Neural progenitor cell (in vitro differentiated cells): ENCODE measurements around the gene NRROS. TPM values are rescaled to one million over a fixed set of nuclear protein-coding genes. Genes with fewer than 3 reads are reported as not detected.
A peak's percentile ranks its signal among the peaks of the same experiment; 100 is the strongest.
"Not testable (repeated sequence)": the region's sequence is repeated elsewhere in the genome, so short reads cannot be mapped to it uniquely, and the experiment has no call there.

Source experiments
- DNase-seq: peaks from one replicate; pipeline ENCODE4 v3.0.0-alpha.2; 2016; ENCODE audit warnings: low spot score
- H2AFZ ChIP-seq: fragments of 200-600 bp; sonication (generic); replicated peaks from 2 replicates; pipeline ENCODE4 v1.6.1; 2016; ENCODE audit warnings: antibody characterized with exemption
- H3F3A ChIP-seq: fragments of 200-600 bp; sonication (generic); 2 replicates; pipeline ENCODE4 v1.6.1; 2016; ENCODE audit warnings: antibody characterized with exemption, low read depth
- H3K27ac ChIP-seq: fragments of 200-600 bp; sonication (generic); 2 replicates; pipeline ENCODE4 v1.5.1; 2016; ENCODE audit warnings: mild to moderate bottlenecking
- H3K27me3 ChIP-seq: fragments of 200-600 bp; sonication (generic); 2 replicates; pipeline ENCODE4 v1.6.1; 2016; ENCODE audit warnings: mild to moderate bottlenecking, moderate library complexity
- H3K36me3 ChIP-seq: fragments of 200-600 bp; sonication (generic); 2 replicates; pipeline ENCODE4 v1.5.1; 2016
- H3K4me1 ChIP-seq: fragments of 200-600 bp; sonication (generic); 2 replicates; pipeline ENCODE4 v1.6.1; 2016; ENCODE audit warnings: mixed run types
- H3K4me2 ChIP-seq: fragments of 200-600 bp; sonication (generic); 2 replicates; pipeline ENCODE4 v1.6.1; 2016
- H3K4me3 ChIP-seq: fragments of 200-600 bp; sonication (generic); 2 replicates; pipeline ENCODE4 v1.5.1; 2016
- H3K79me2 ChIP-seq: fragments of 200-600 bp; sonication (generic); 2 replicates; pipeline ENCODE4 v1.6.1; 2016; ENCODE audit warnings: low read depth
- H3K9ac ChIP-seq: fragments of 200-600 bp; sonication (generic); 2 replicates; pipeline ENCODE4 v1.6.1; 2016
- H3K9me3 ChIP-seq: fragments of 200-600 bp; sonication (generic); 2 replicates; pipeline ENCODE4 v1.5.1; 2016; ENCODE audit warnings: low read depth
- H4K20me1 ChIP-seq: fragments of 200-600 bp; sonication (generic); 2 replicates; pipeline ENCODE4 v1.6.1; 2016; ENCODE audit warnings: low read depth
- H3K27ac Mint-ChIP-seq: 3 replicates; pipeline ENCODE4 v1.8.0; 2021; ENCODE audit warnings: mixed read lengths
- H3K27me3 Mint-ChIP-seq: 2 replicates; pipeline ENCODE4 v1.8.0; 2022; ENCODE audit warnings: low read depth, mild to moderate bottlenecking, inconsistent platforms, moderate library complexity, mixed read lengths; ENCODE audit not compliant: insufficient read depth
- H3K36me3 Mint-ChIP-seq: 3 replicates; pipeline ENCODE4 v1.8.0; 2021; ENCODE audit warnings: mixed read lengths
- H3K4me1 Mint-ChIP-seq: 3 replicates; pipeline ENCODE4 v1.8.0; 2021; ENCODE audit warnings: mixed read lengths
- H3K4me3 Mint-ChIP-seq: 3 replicates; pipeline ENCODE4 v1.8.0; 2021; ENCODE audit warnings: mild to moderate bottlenecking, moderate library complexity, mixed read lengths
- H3K9me3 Mint-ChIP-seq: 3 replicates; pipeline ENCODE4 v1.8.0; 2020; ENCODE audit warnings: mixed read lengths
- CTCF ChIP-seq: fragments of 200-600 bp; sonication (generic); IDR thresholded peaks from 2 replicates; pipeline ENCODE4 v1.5.1; 2017; ENCODE audit warnings: antibody characterized with exemption, mild to moderate bottlenecking
- EZH2 ChIP-seq: fragments of 200-600 bp; sonication (generic); IDR thresholded peaks from 2 replicates; pipeline ENCODE4 v1.6.1; 2017; ENCODE audit warnings: antibody characterized with exemption, mild to moderate bottlenecking, moderate library complexity
- EZH2phosphoT487 ChIP-seq: fragments of 200-600 bp; sonication (generic); IDR thresholded peaks from 2 replicates; pipeline ENCODE4 v1.6.1; 2017; ENCODE audit warnings: antibody characterized with exemption
- total RNA-seq: library from RNA; depleted of rRNA; stranded (reverse); fragments of >200 nt; gene quantifications from 2 replicates; pipeline ENCODE4 v1.2.3, GENCODE V29; 2015; ENCODE audit warnings: low replicate concordance

The NRROS gene
- total RNA-seq, result 0.58 and 1.7 TPM in 2 replicates

GRCh38 chr3:196639483-196640296 is at the start of gene NRROS:
NRROS (plus strand) TSS chr3:196639694; CDS start chr3:196654540, 14,846 bp downstream.
- Histone ChIP-seq H3K27me3 (peaks cover 28% of the 10 kb centered on the region), H3K4me2 (peak within 1 kb of the TSS; percentile 66), H4K20me1 (no peaks in the 10 kb centered on the region), H3F3A (peaks cover 14% of the 10 kb centered on the region), H3K9me3 (no peaks in the 10 kb centered on the region), H2AFZ (peak within 1 kb of the TSS; percentile 80), H3K4me3 (peak within 1 kb of the TSS; percentile 29), H3K36me3 (no peaks in the 10 kb centered on the region), H3K9ac (no peak within 1 kb of the TSS), H3K4me1 (peaks cover 19% of the 10 kb centered on the region), H3K79me2 (no peaks in the 10 kb centered on the region), H3K27ac (no peak within 1 kb of the TSS)
- Mint-ChIP-seq H3K4me3 (peak within 1 kb of the TSS; percentile 75), H3K36me3 (no peaks in the 10 kb centered on the region), H3K4me1 (peaks cover 21% of the 10 kb centered on the region), H3K27ac (peak within 1 kb of the TSS; percentile 63), H3K9me3 (no peaks in the 10 kb centered on the region), H3K27me3 (peaks cover 16% of the 10 kb centered on the region)
- TF ChIP-seq EZH2 (no peak), CTCF (no peak), EZH2phosphoT487 (no peak)
- DNase-seq, result peak; percentile 75

- H2AFZ ChIP-seq, result no peak overlapping the region
- H4K20me1 ChIP-seq, result no peaks in the 10 kb centered on the region
- DNase-seq, result no peak
- H3K36me3 ChIP-seq, result no peaks in the 10 kb centered on the region
- H3K4me3 ChIP-seq, result no peak overlapping the region
- H3K9ac ChIP-seq, result no peak overlapping the region
- H3K27me3 ChIP-seq, result no peaks in the 10 kb centered on the region
- H3K4me1 Mint-ChIP-seq, result no peaks in the 10 kb centered on the region
- H3K27ac Mint-ChIP-seq, result no peak overlapping the region
- no peak overlapping the region for H3K4me2 ChIP-seq
- H3K27me3 Mint-ChIP-seq, result peaks cover 2% of the 10 kb centered on the region
- no peaks in the 10 kb centered on the region for H3F3A ChIP-seq
- peaks cover 3% of the 10 kb centered on the region for H3K36me3 Mint-ChIP-seq
- H3K79me2 ChIP-seq, result no peaks in the 10 kb centered on the region
- no peak overlapping the region for H3K27ac ChIP-seq
- H3K9me3 ChIP-seq, result no peaks in the 10 kb centered on the region
- no peak overlapping the region for H3K4me3 Mint-ChIP-seq
- no peaks in the 10 kb centered on the region for H3K4me1 ChIP-seq
- TF ChIP-seq CTCF (no peak), EZH2 (no peak), EZH2phosphoT487 (no peak)
- H3K9me3 Mint-ChIP-seq, result no peaks in the 10 kb centered on the region
Observed at GRCh38 chr3:196590279-196590678, 49.2 kb upstream of the NRROS start.

- Histone ChIP-seq H2AFZ (peak overlapping the region; percentile 12), H3K9me3 (no peaks in the 10 kb centered on the region), H3K4me1 (no peaks in the 10 kb centered on the region), H3K9ac (no peak overlapping the region), H3K36me3 (no peaks in the 10 kb centered on the region), H3K27me3 (no peaks in the 10 kb centered on the region), H3F3A (no peaks in the 10 kb centered on the region), H3K4me2 (no peak overlapping the region), H3K4me3 (no peak overlapping the region), H3K27ac (no peak overlapping the region), H4K20me1 (no peaks in the 10 kb centered on the region), H3K79me2 (no peaks in the 10 kb centered on the region)
- Mint-ChIP-seq H3K36me3 (no peaks in the 10 kb centered on the region), H3K27me3 (peaks cover 3% of the 10 kb centered on the region), H3K27ac (no peak overlapping the region), H3K4me1 (no peaks in the 10 kb centered on the region), H3K9me3 (peaks cover 3% of the 10 kb centered on the region), H3K4me3 (no peak overlapping the region)
- TF ChIP-seq EZH2phosphoT487, result no peak
- TF ChIP-seq CTCF, result no peak
- no peak for TF ChIP-seq EZH2
- DNase-seq, result no peak
Observed at GRCh38 chr3:196596355-196596754, 43.1 kb upstream of the NRROS start.

GRCh38 chr3:196597971-196598733 is 41.3 kb upstream of the NRROS start:
- not testable (repeated sequence) for H3K9me3 ChIP-seq, H3K27ac ChIP-seq, H3K9ac ChIP-seq, H3K4me1 Mint-ChIP-seq, H3K27ac Mint-ChIP-seq, H3K27me3 ChIP-seq, H3F3A ChIP-seq, H3K79me2 ChIP-seq, H3K4me3 ChIP-seq, H3K4me2 ChIP-seq, DNase-seq, H3K27me3 Mint-ChIP-seq, H3K4me1 ChIP-seq, H3K4me3 Mint-ChIP-seq, H4K20me1 ChIP-seq, H3K36me3 Mint-ChIP-seq, H3K9me3 Mint-ChIP-seq, H3K36me3 ChIP-seq
- H2AFZ ChIP-seq, result peak overlapping the region; percentile 42
